ENCODE measurements around the gene CSMD2.
"Not testable (repeated sequence)": the region's sequence is repeated elsewhere in the genome, so short reads cannot be mapped to it uniquely, and the experiment has no call there.

Gene CSMD2

DNA sequence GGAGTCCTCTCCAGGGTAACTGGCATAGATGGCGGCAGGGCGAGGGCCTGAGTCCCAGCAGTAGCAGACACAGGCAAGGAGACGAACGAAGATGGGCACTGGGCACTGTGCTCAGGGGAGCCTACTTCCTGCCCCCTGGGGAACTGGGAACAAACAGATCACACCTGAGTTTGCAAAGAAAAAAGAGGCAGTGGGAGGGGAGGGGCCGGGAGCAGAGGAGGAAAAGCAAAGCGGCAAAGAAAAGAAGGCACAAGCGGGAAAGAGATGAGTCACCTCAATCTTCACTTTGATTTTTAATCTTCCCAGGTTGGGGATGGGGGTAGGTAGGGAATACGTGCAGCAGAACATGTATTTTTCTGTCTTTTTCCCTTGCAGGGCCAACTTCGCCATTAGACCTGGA lies 648.6 kb downstream of the CSMD2 start:
- H3K9ac ChIP-seq (ENCODE audit: low read depth, low read length): no peak overlapping the region
- no peaks in the 10 kb centered on the region for H3K9me3 ChIP-seq (ENCODE audit: control insufficient read depth, insufficient read depth, low read length)
- no peaks in the 10 kb centered on the region for H3K36me3 ChIP-seq (ENCODE audit: control insufficient read depth, insufficient read depth, low read length)
- H3K4me1 ChIP-seq (ENCODE audit: control insufficient read depth, insufficient read depth, low read length): no peaks in the 10 kb centered on the region
- H3K27me3 ChIP-seq (ENCODE audit: control insufficient read depth, insufficient read depth, low read length): no peaks in the 10 kb centered on the region
- H3K4me3 ChIP-seq (ENCODE audit: low read depth, low read length): no peak overlapping the region

DNA sequence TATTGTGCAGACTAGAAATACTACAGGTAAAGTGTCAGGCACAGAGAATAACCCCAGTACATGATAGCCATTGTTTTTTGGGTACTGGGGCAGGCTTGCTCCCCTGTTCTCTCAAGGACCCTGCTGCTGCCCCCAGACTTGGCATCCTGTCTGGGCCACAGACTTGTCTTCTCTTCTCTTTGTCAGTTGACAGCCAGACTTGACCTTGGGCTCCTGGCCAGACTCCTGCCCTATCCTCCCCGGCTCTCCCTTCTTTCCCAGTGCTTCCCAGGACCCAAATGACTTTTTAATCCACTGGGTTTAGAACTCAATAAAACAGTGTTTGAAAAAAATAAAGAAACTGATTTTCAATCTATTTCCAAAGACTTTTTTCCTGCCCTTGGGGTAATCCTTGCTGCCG lies 649.4 kb downstream of the CSMD2 start:
- Histone ChIP-seq H3K27me3 (ENCODE audit: control insufficient read depth, insufficient read depth, low read length) (no peaks in the 10 kb centered on the region), H3K4me3 (ENCODE audit: low read depth, low read length) (no peak overlapping the region), H3K9me3 (ENCODE audit: control insufficient read depth, insufficient read depth, low read length) (no peaks in the 10 kb centered on the region), H3K4me1 (ENCODE audit: control insufficient read depth, insufficient read depth, low read length) (no peaks in the 10 kb centered on the region), H3K36me3 (ENCODE audit: control insufficient read depth, insufficient read depth, low read length) (no peaks in the 10 kb centered on the region), H3K9ac (ENCODE audit: low read depth, low read length) (no peak overlapping the region)

DNA sequence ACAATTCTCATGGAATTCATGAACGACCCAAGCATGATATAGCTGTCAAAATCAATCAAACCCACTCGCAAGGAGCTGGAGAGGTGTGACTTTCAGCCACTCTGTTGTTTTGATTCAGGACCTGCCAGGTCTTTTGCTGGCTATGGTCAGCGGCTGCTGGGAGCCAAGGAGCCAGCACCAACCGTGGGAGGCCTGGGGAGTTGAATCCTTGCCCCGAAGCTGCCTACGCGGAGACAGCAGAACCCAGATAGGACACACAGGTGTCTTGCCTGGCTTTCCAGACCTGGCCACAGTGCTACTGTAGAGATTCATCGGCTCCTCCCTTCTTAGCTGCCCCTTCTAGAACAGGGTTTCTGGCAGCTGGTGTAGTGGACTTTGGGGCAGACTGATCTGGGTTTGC lies 649.9 kb downstream of the CSMD2 start:
- Histone ChIP-seq H3K27me3 (ENCODE audit: control insufficient read depth, insufficient read depth, low read length) (no peaks in the 10 kb centered on the region), H3K9ac (ENCODE audit: low read depth, low read length) (no peak overlapping the region), H3K36me3 (ENCODE audit: control insufficient read depth, insufficient read depth, low read length) (no peaks in the 10 kb centered on the region), H3K4me1 (ENCODE audit: control insufficient read depth, insufficient read depth, low read length) (no peaks in the 10 kb centered on the region), H3K4me3 (ENCODE audit: low read depth, low read length) (no peak overlapping the region), H3K9me3 (ENCODE audit: control insufficient read depth, insufficient read depth, low read length) (no peaks in the 10 kb centered on the region)

DNA sequence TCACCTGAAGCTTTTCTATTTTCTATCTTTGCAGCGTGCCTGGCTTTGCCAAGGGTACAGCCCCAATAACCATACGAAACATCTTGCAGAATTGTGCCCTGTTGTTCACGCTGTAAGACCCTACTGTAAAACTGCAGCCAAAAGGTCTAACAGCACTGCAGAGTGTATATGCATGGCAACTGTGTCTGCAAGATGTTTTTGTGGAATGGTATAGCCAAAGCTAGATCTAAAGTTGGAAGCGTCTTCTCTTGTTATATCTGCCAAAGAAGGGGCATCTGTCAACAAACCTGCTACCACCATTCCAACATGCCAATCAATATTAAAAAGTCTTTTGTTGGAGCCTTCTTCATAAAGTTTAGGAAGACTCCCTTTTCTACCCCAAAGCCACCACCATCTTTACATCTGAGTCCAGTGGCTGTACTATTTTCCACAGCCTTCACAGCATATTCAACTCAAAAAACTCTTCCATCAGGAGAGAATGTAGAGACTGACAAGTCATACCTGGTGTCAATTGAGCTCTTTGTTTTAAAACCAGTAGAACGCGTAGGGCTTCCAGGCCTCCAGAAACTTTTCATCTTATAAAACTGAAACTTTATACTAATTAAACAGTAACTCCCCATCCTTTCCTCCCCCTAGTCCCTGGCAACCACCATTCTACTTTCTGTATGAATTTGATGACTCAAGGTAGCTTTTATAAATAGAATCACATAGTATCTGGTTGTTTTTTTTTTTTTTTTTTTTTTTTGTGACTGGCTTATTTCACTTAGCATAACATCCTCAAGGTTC lies 652.6 kb downstream of the CSMD2 start:
- Histone ChIP-seq H3K27me3 (ENCODE audit: control insufficient read depth, insufficient read depth, low read length) (no peaks in the 10 kb centered on the region), H3K36me3 (ENCODE audit: control insufficient read depth, insufficient read depth, low read length) (no peaks in the 10 kb centered on the region), H3K4me3 (ENCODE audit: low read depth, low read length) (no peak overlapping the region), H3K4me1 (ENCODE audit: control insufficient read depth, insufficient read depth, low read length) (no peaks in the 10 kb centered on the region), H3K9ac (ENCODE audit: low read depth, low read length) (no peak overlapping the region), H3K9me3 (ENCODE audit: control insufficient read depth, insufficient read depth, low read length) (no peaks in the 10 kb centered on the region)

DNA sequence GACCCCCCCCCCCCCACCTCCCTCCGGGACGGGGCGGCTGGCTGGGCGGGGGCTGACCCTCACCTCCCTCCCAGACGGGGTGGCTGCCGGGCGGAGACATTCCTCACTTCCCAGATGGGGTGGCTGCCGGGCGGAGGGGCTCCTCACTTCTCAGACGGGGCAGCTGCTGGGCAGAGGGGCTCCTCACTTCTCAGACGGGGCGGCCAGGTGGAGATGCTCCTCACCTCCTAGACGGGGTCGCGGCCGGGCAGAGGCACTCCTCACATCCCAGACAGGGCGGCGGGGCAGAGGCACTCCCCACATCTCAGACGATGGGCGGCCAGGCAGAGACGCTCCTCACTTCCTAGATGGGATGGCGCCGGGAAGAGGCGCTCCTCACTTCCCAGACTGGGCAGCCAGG lies 655.8 kb downstream of the CSMD2 start:
- H3K4me3 ChIP-seq (ENCODE audit: low read depth, low read length); H3K36me3 ChIP-seq (ENCODE audit: control insufficient read depth, insufficient read depth, low read length); H3K9ac ChIP-seq (ENCODE audit: low read depth, low read length); H3K27me3 ChIP-seq (ENCODE audit: control insufficient read depth, insufficient read depth, low read length); H3K9me3 ChIP-seq (ENCODE audit: control insufficient read depth, insufficient read depth, low read length); H3K4me1 ChIP-seq (ENCODE audit: control insufficient read depth, insufficient read depth, low read length): not testable (repeated sequence)

DNA sequence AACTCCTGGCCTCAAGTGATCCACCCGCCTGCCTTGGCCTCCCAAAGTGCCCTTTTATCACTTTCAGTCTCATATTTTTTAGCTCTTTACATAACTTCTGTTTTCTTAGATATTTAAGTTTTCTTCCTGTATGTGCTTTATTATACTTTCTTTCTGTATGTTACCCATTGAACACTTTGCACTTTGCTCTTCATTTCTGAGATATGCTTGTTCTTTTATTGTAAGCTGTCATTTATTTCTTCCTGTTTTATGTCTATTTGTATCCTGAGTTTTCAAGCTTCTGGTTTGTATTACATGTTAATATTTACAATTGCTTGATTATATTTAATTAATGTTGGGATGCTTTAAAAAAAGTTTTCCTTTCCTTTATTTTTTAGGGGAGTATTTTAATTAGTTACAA lies 656.9 kb downstream of the CSMD2 start:
- Histone ChIP-seq H3K36me3 (ENCODE audit: control insufficient read depth, insufficient read depth, low read length) (no peaks in the 10 kb centered on the region), H3K9me3 (ENCODE audit: control insufficient read depth, insufficient read depth, low read length) (no peaks in the 10 kb centered on the region), H3K27me3 (ENCODE audit: control insufficient read depth, insufficient read depth, low read length) (no peaks in the 10 kb centered on the region), H3K4me3 (ENCODE audit: low read depth, low read length) (no peak overlapping the region), H3K9ac (ENCODE audit: low read depth, low read length) (no peak overlapping the region), H3K4me1 (ENCODE audit: control insufficient read depth, insufficient read depth, low read length) (no peaks in the 10 kb centered on the region)

DNA sequence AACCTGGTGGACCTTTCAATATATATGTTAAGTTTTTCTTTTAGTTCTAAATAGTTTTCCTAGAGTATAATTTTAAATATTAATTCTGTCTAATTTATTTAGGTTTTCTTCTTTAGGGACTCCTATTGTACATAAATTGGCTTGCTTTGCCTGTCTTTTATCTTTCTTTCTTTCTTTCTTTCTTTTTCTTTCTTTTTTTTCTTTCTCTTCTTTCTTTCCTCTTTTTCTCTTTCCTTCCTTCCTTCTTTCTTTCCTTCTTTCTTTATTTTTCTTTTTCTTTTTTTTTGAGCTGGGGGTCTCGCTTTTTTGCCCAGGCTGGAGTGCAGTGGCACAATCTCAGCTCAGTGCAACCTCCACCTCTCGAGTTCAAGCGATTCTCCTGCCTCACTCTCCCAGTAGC lies 657.4 kb downstream of the CSMD2 start:
- Histone ChIP-seq H3K36me3 (ENCODE audit: control insufficient read depth, insufficient read depth, low read length) (no peaks in the 10 kb centered on the region), H3K9ac (ENCODE audit: low read depth, low read length) (no peak overlapping the region), H3K9me3 (ENCODE audit: control insufficient read depth, insufficient read depth, low read length) (no peaks in the 10 kb centered on the region), H3K4me1 (ENCODE audit: control insufficient read depth, insufficient read depth, low read length) (no peaks in the 10 kb centered on the region), H3K27me3 (ENCODE audit: control insufficient read depth, insufficient read depth, low read length) (no peaks in the 10 kb centered on the region), H3K4me3 (ENCODE audit: low read depth, low read length) (no peak overlapping the region)

DNA sequence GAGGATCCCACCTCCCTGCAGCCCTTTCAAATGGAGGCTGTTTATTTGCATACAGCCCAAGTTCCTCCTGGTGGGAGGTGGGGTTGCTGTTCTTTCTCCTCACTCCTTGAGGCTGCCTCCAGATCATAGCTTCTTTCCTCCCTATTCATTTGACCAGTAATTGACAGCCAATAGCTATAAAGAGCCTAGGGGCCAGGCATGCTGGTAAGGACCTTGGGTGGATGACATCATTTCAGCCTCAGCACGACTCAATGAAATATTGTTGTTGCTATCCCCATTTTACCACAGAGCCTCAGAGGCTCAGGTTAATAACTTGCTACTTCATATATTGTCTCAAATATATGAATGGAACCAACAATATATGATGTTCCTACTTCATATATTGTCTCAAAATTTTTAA lies 661.5 kb downstream of the CSMD2 start:
- H3K27me3 ChIP-seq (ENCODE audit: control insufficient read depth, insufficient read depth, low read length): no peaks in the 10 kb centered on the region
- H3K36me3 ChIP-seq (ENCODE audit: control insufficient read depth, insufficient read depth, low read length): no peaks in the 10 kb centered on the region

DNA sequence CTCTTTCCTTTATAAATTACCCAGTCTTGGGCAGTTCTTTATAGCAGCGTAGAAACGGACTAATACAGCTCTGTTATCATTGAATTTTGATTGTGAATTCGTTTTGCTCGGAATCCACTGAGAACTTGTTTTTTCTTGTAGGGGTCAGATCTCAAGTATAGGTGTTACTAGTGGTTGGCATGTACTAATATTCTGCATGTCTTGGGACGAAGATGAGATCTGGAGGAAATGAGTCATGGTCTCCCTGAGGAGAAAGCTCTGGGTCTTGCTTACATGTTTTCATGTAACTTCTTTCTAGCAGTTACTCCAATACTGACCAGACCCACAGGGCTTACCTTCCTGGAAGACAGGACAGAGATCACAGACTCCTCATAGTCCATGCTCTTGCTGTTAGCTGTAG lies 662.3 kb downstream of the CSMD2 start:
- Histone ChIP-seq H3K36me3 (ENCODE audit: control insufficient read depth, insufficient read depth, low read length) (no peaks in the 10 kb centered on the region), H3K4me3 (ENCODE audit: low read depth, low read length) (no peak overlapping the region), H3K27me3 (ENCODE audit: control insufficient read depth, insufficient read depth, low read length) (no peaks in the 10 kb centered on the region), H3K9ac (ENCODE audit: low read depth, low read length) (no peak overlapping the region), H3K9me3 (ENCODE audit: control insufficient read depth, insufficient read depth, low read length) (no peaks in the 10 kb centered on the region), H3K4me1 (ENCODE audit: control insufficient read depth, insufficient read depth, low read length) (no peaks in the 10 kb centered on the region)

More for the DNA sequence above, 661.5 kb downstream of the CSMD2 start:
- Histone ChIP-seq H3K9ac (ENCODE audit: low read depth, low read length) (no peak overlapping the region), H3K4me1 (ENCODE audit: control insufficient read depth, insufficient read depth, low read length) (no peaks in the 10 kb centered on the region), H3K9me3 (ENCODE audit: control insufficient read depth, insufficient read depth, low read length) (no peaks in the 10 kb centered on the region), H3K4me3 (ENCODE audit: low read depth, low read length) (no peak overlapping the region)

DNA sequence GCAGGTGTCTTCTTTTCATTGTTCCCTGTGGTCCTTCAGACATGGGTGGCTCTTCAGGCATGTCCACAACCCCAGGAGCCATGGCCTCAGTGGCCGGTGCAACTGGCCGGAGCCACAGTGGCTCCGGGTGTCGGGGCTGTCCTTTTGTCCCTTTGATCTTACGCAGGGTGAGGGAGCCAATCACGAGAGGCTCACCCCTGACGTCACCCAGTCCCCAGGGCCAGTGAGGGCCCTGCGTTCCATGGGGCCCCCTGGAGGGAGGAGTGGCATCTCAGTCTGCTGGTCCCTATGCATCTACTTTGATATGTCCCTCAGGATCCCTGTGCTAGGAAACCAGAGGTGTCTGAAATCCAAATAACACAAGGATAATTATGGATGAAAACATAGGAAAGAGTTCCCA lies 663.3 kb downstream of the CSMD2 start:
- no peaks in the 10 kb centered on the region for H3K9me3 ChIP-seq (ENCODE audit: control insufficient read depth, insufficient read depth, low read length)
- no peaks in the 10 kb centered on the region for H3K27me3 ChIP-seq (ENCODE audit: control insufficient read depth, insufficient read depth, low read length)
- H3K36me3 ChIP-seq (ENCODE audit: control insufficient read depth, insufficient read depth, low read length): no peaks in the 10 kb centered on the region
- no peak overlapping the region for H3K9ac ChIP-seq (ENCODE audit: low read depth, low read length)
- H3K4me3 ChIP-seq (ENCODE audit: low read depth, low read length): no peak overlapping the region
- no peaks in the 10 kb centered on the region for H3K4me1 ChIP-seq (ENCODE audit: control insufficient read depth, insufficient read depth, low read length)

DNA sequence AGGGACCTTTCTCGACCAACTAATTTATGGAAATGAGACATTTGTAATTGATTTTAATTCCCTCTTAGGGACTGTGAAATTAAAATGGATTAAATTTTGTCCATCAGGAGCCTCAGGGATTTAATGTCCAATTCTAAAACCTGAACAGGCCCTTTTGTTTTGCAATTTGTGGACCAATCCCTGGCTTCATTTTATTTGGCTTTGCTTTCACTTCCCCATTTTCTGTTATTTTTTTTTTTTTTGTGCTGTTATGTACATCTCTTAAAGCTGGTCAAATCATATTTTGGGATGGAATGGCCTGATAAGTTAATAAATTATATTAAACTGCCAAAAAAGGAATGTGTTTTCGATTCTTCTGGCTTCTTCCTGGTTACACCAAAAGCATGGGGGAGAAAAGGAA lies 663.7 kb downstream of the CSMD2 start:
- H3K27me3 ChIP-seq (ENCODE audit: control insufficient read depth, insufficient read depth, low read length): no peaks in the 10 kb centered on the region
- no peak overlapping the region for H3K9ac ChIP-seq (ENCODE audit: low read depth, low read length)
- H3K36me3 ChIP-seq (ENCODE audit: control insufficient read depth, insufficient read depth, low read length): no peaks in the 10 kb centered on the region
- no peaks in the 10 kb centered on the region for H3K9me3 ChIP-seq (ENCODE audit: control insufficient read depth, insufficient read depth, low read length)
- H3K4me3 ChIP-seq (ENCODE audit: low read depth, low read length): no peak overlapping the region
- H3K4me1 ChIP-seq (ENCODE audit: control insufficient read depth, insufficient read depth, low read length): no peaks in the 10 kb centered on the region

DNA sequence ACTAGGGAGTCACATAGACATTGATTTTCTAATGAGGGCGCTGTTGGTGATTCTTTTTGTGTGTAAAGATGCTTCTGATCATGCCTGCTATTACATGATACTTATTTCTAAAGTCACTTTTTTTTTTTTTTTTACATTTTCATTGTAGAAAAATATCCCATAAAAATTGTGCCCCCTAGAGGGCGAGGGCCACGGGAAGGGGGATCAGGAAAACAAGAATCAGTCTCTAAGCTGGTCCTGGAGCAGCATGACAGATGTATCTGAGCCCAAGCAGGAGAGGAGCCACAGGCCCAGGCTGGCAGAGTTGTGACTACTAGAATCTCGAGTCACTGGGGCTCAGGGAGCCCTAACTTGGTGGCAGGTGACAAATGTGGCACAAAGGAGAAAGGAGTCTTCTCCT lies 664.5 kb downstream of the CSMD2 start:
- Histone ChIP-seq H3K36me3 (ENCODE audit: control insufficient read depth, insufficient read depth, low read length) (no peaks in the 10 kb centered on the region), H3K4me1 (ENCODE audit: control insufficient read depth, insufficient read depth, low read length) (no peaks in the 10 kb centered on the region), H3K27me3 (ENCODE audit: control insufficient read depth, insufficient read depth, low read length) (no peaks in the 10 kb centered on the region), H3K4me3 (ENCODE audit: low read depth, low read length) (no peak overlapping the region), H3K9ac (ENCODE audit: low read depth, low read length) (no peak overlapping the region), H3K9me3 (ENCODE audit: control insufficient read depth, insufficient read depth, low read length) (peaks cover 7% of the 10 kb centered on the region)
